ENCODE measurements around the gene GPR18. TPM values are rescaled to one million over a fixed set of nuclear protein-coding genes. Genes with fewer than 3 reads are reported as not detected.

GPR18 gene
- total RNA-seq, 4 donors from 2014 or later: 0.36 TPM; not detected in 3

- TF ChIP-seq CTCF (IDR thresholded peaks at IDR 0.05): no peak
- DNase-seq (ENCODE audit: low spot score) (no peak), ATAC-seq (ENCODE audit: low FRiP score) (no peak)
Observed at GRCh38 chr13:99290894-99291293, 32.7 kb upstream of the GPR18 start.

GRCh38 chr13:99289674-99290337 is 31.6 kb upstream of the GPR18 start:
- ATAC-seq (ENCODE audit: low FRiP score): no peak
- no peak for DNase-seq (ENCODE audit: low spot score)
- no peak for TF ChIP-seq CTCF (IDR thresholded peaks at IDR 0.05)

- DNase-seq (ENCODE audit: low spot score) (no peak), ATAC-seq (ENCODE audit: low FRiP score) (no peak)
- TF ChIP-seq CTCF (IDR thresholded peaks at IDR 0.05): no peak
Observed at GRCh38 chr13:99289271-99289670, 31.1 kb upstream of the GPR18 start.

- no peak for ATAC-seq (ENCODE audit: low FRiP score)
- TF ChIP-seq CTCF (IDR thresholded peaks at IDR 0.05): no peak
- DNase-seq (ENCODE audit: low spot score): no peak
Observed at GRCh38 chr13:99288089-99288488, 29.9 kb upstream of the GPR18 start.

GRCh38 chr13:99287551-99287950 is 29.4 kb upstream of the GPR18 start:
- no peak for TF ChIP-seq CTCF (IDR thresholded peaks at IDR 0.05)
- DNase-seq (ENCODE audit: low spot score) (no peak), ATAC-seq (ENCODE audit: low FRiP score) (no peak)

- TF ChIP-seq CTCF (IDR thresholded peaks at IDR 0.05): no peak
- DNase-seq (ENCODE audit: low spot score) (no peak), ATAC-seq (ENCODE audit: low FRiP score) (no peak)
Observed at GRCh38 chr13:99285432-99286182, 27.4 kb upstream of the GPR18 start.

Data from omental fat pad (tissue), 4 donors.